T-helper 2 cell (primary cell): ENCODE results near the gene ZNF79.

ENCODE experiments used
- DNase-seq, 5 experiments: peaks; one replicate each; pipeline versions ENCODE4 v3.0.0 to v3.0.0-alpha.2; 2012 to 2022
- total RNA-seq, 2 donors: gene quantifications; one replicate each; lab custom pipeline; 2026; lab: John Stamatoyannopoulos, UW

The ZNF79 gene
- 9.0 to 10.0 reads per million in 2 donors for total RNA-seq

DNA sequence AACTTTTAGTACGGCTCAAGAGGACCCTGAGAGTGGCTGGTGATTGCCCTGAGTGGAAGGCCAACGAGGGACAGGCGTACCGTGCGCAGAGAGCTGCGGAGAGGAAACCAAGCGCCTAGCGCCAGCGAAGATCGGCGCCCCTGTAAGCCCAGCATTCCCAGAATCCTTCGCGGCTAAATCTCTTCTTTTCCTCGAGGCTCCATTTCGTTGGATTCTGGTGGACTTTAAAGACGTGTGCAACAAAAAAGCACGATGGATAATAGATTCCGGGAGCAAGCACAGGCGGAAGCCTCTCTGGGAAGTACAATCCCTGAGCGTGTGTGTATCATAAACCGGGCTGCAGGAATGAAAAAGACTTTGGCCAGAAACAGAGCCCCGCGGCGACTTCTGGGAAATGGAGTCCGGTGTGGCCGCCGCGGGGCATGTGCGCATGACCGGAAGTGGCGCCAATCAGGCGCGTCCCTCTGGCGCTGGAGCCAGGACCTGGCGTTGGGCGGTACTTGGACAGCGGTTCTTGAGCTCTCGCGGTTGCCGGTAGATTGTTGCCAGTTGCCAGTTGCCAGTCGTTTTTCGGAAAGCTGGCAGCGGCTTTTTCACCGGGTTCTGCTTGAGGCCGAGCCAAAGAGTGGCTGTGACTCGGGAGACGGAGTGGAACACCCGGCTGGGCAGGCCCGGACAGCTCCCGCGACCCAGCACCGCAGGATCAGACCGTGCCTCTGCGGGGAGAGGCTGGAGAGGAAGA is at the start of gene ZNF79:
ZNF79 (plus strand) TSS at position 449 of the 742 bp plus-strand sequence. CDS start 406 bp downstream, outside the sequence.
- DNase-seq, result peak; percentile 84 to 95 (median 86)

DNA sequence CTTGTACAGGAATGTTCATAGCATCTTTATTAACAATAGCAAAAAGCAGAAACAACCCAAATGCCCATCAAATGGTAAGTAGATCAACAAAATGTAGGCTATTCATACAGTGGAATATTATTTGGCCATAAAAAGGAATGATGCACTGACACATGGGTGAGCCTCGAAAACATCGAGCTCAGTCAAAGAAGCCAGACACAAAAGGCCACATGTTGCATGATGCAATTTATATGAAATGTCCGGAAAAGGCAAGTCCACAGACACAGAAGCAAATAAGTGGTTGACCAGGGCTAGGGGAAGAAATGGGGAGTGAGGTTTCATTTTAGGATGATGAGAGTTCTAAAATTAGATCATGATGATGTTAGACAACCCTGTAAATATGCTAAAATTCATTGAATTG is 43.7 kb upstream of the ZNF79 start:
- DNase-seq, result no peak

DNA sequence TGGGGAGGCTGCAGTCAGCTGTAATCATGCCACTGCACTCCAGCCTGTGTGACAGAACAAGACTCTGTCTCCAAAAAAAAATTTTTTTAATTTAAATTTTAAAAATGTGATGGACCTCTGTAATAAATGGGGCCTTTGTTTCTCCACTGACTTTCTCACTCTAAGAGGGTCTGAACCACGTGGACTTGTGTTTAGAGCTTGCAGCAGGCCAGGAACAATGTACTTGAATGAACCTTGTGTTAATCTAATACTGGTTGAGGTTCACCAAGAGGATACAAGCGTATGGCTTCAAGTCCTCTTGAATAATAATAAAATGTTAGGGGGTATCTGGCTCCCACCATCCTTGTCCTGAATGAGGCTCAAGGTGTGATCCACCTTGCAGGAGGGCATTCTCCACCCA is 41.6 kb upstream of the ZNF79 start:
- no peak for DNase-seq

DNA sequence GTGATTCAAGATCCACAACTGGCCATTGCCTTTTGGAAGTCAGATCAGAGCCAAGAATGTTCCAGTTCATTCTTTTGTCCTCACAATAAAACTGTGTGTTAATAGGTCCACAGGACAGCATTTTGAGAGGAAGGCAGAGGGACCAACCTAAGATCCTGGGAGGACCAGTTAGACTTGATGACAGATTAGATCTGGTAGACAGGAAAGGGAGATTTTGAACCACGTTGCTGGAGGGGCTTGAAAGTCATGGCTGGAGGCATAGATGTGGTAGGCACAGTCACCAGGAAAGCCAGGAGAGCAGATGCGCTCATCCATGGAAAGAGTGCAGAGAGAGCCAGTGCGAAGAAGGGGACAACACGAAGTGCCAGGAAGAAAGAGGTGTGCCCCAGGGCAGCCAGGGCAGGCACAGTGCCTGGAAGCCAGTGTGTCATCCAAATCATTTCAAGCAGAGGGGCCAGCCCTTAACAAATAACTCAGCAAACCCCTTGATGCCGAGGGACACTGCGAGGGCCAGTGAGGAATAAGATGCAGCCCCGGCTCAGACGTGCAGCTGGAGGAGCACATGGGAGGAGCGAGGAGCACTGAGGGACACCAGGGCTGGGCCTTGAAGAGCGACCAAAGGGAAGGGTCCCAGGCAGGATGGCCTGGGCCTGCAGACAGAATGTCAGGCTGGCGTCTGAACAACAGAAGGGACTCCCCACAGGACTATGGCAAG is 40.0 kb upstream of the ZNF79 start:
- no peak for DNase-seq

DNA sequence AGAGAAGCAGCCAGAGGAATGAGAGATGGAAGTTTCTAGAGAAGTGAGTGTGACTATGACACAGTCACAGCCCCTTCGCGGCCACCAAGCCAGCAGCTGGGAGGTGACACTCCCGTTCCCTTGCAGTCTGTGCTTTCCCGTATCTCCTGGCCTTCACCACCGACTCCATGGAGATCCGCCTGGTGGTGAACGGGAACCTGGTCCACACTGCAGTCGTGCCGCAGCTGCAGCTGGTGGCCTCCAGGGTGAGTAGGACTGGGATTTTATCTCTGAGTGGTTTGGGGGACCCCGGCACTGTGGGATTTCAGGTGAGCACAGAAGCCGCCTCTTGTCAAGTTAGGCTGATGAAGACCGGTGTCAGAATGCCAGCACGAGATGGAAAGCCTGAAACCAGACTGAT is 39.3 kb upstream of the ZNF79 start:
- no peak for DNase-seq

DNA sequence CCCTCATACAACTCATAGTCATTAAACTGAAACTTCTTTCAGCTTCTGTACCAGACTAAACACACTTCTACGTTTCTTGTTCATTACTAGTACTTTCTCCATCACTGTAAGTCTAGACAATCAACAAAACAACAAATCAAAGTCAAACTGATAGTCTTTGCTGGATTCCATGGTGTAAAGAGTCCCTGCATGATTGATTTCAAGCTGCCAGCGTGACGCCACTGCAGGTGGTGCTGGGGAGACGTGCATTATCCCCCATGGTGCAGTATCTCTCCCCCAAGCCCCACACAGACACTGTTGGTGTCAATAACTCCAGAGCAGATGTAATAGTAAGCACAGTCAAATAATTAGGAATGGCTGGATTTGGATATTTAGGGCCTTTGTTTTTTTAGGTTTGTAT is 37.9 kb upstream of the ZNF79 start:
- no peak for DNase-seq

DNA sequence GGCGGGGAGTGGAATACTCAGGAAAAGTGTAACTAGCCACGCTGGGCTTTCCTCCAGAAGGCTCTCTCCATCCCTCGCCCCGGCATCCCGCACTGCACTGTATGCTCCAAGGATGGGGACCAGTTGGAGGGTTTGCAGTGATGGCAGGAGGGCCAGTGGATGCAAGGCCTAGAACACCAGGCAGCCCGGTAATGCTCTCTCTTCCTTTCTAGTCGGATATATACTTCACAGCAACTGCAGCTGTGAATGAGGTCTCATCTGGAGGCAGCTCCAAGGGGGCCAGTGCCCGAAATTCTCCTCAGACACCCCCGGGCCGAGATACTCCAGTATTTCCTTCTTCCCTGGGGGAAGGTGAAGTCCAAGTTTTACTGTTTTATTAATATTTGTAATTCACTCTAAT is 37.2 kb upstream of the ZNF79 start:
- DNase-seq, result no peak

DNA sequence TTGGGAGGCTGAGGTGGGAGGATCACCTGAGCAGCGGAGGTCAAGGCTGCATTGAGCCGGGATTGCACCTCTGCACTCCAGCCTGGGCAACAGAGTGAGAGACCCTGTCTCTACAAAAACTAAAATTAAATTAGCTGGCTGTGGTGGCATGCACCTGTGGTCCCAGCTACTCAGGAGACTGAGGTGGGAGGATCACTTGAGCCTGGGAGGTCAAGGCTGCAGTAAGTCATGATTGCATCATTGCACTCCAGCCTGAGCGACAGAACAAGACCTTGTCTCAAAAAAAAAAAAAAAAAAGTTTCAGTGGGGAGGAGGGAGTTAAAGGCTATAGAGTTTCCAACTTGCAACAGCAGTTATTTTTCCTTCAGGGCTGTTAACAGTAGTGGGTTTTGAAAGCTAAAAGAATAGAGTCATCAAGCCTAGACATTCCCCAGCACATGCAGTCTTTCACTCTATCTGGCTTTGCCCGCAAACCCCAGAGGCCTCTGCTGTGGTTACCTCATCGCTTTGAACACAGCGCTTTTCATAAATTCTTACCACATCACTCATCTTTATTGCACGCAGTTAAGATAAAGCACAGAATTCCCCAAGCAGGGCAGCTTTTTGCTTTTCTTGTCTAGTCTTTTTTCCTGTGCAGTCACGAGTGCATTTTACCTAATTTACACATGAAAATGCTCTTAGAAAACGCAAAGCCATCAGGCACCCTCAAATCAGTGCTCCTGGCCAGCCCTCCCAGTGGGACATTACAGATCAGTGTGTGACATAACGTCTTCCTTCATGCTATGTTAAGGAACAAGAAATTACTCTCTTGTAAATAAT is 35.9 kb upstream of the ZNF79 start:
- peak; percentile 63 to 94 (median 82) for DNase-seq

DNA sequence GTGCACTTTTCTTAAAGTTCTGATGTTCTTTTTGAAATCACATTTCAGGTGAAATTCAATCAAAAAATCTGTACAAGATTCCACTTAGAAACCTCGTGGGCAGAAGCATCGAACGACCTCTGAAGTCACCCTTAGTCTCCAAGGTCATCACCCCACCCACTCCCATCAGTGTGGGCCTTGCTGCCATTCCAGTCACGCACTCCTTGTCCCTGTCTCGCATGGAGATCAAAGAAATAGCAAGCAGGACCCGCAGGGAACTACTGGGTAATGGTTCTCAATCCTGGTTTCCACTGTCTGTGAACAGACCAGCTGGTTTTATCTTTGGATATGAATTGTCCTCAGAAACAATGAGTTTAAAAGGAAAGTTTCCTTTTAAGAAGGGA is 35.3 kb upstream of the ZNF79 start:
- no peak for DNase-seq

DNA sequence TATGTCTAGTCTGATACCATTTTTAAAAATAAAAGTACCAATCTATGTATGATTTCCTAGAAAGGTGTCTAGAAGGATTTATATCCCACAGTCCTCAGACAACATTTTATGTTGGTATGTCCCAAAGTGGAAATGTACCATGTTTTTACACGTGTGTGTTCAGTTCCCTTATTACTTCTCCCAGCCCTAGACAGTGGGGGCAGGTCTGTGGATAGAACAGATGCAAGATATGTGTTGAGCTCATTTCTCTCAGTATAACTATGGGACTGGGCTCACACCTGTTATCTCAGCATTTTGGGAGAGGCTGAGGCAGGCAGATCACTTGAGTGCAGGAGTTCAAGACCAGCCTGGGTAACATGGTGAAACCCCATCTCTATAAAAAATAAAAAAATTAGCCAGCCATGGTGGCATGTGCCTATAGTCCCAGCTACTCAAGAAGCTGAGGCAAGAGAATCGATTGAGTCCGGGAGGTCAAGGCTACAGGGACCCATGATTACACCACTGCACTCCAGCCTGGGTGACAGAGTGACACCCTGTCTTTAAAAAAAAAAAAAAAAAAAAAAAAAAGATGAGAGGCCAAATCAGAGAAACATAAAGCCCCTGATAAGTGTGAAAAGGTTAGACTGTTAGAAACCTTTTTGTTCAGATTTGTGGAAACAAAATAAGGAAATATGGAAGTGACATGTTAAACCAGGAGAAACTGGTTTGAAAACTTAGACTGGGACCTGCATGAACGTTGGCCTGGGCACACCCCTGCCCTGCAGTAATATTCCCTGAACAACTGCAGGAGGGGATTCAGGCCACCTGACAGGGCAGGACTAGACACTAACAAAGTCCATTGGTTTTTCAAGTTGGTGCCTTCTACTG is 34.6 kb upstream of the ZNF79 start:
- DNase-seq, result no peak

DNA sequence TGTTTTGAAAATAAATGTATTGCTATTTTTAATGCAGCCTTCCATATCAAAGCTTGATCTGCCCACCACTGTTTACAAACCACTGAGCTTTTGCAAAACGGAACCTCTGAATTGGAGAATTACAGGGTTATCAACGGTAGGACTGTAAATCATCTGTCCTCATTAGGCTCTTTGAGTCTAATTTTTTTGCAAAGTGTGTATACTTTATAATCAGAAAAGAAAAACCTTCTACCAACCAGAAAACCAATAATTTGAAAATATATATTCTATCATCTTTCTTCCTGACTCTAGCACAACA is 34.0 kb upstream of the ZNF79 start:
- peak in 1 of 5 experiments; percentile 55 for DNase-seq

DNA sequence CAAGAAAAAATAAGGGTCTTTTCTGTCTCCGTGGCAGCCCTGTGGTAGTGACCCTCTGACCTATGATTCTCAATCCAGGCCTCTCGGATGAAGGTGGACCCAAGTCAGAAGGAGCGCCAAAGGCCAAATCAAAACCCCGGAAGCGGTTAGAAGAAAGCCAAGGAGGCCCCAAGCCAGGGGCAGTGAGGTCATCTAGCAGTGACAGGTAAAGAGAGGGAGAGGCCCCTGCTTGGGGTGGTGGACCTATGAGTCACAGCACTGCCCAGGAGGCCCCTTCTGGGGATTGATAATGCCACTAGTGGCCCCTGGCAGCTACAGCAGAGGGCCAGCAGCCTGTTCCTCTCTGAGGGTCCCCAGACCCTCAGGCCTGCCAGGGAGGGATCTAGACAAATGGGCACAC is 33.6 kb upstream of the ZNF79 start:
- DNase-seq, result peak in 1 of 5 experiments; percentile 23

DNA sequence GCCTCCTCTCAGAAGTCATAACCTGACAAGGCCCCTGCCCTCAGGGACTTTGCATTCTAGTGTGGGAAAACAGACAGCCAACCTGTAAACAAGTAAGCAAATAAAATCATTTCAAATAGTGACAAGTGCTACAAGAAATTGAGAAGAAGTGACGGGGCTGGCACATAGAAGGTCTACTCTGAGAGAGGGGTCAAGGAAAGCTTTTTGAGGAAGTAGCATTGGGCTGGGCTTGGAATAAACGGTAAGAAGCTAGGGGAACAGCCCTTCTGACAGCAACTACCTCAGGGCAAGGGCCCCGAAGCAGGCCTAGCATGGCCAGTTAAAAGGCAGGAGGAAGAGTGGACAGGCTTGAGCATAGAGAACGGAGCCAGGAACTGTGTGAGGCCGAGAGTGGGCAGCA is 32.0 kb upstream of the ZNF79 start:
- no peak for DNase-seq

DNA sequence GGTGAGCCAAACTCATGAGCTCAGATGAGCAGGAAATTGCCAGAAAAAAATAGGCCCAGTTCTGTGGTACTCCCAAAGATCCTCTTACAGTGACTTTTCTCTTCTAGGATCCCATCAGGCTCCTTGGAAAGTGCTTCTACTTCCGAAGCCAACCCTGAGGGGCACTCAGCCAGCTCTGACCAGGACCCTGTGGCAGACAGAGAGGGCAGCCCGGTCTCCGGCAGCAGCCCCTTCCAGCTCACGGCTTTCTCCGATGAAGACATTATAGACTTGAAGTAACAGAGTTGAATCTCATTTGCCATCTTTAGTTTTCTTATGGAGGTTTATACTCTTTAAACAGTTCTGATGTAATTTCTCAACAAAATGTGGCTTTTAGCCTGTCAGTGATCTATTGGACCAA is 31.2 kb upstream of the ZNF79 start:
- no peak for DNase-seq

DNA sequence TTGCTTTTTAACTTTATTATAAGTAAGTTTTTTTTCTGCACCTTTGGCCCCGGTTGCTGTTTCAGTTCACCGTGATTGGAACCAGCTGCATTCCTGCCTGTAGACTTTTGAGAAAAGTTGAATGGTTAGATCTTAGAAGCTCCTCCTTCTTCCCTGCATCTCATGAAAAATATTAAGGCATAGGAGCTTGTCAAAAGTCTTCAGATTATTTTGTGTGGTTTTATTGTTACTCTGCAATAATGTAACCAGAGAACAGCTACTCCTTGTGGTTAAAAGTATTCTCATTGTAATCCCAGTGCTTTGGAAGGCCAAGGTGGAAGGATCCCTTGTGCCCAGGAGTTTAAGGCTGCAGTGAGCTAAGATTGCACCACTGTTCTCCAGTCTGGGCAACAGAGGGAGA is 30.5 kb upstream of the ZNF79 start:
- DNase-seq, result no peak

DNA sequence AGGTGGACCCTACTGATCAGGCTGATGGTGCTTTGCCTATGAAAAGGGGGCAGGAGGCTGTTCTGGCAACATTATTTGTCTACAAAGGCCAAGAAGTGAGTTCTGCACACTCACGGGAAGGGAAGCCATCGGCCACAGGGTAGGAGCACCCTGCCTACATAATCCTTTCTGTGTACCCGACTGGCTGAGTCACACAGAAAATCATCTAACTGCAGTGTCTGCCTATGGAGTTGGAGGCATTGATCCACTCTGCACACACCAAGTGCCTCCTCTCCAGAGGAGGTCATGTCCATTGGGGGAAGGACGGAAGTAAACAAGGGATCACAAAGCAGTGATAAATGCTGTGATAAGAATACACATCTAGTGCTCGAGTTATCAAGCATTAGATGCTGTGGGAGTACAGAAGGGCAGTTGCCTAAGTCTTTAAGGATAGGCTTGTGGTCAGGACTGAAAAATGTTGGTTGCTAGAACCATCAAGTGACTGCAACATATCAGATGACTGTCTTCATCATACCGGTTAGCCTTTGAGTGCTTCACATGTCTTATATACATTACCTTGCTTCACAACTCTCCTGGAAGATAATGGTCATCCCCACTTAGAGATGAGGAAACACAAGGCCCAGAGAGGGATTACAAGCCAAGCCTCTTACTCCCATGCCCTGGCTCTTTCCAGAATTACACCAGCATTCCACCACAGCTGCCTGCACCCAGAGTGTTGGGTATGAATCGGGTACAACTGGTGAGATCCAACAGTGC is 28.5 kb upstream of the ZNF79 start:
- no peak for DNase-seq

DNA sequence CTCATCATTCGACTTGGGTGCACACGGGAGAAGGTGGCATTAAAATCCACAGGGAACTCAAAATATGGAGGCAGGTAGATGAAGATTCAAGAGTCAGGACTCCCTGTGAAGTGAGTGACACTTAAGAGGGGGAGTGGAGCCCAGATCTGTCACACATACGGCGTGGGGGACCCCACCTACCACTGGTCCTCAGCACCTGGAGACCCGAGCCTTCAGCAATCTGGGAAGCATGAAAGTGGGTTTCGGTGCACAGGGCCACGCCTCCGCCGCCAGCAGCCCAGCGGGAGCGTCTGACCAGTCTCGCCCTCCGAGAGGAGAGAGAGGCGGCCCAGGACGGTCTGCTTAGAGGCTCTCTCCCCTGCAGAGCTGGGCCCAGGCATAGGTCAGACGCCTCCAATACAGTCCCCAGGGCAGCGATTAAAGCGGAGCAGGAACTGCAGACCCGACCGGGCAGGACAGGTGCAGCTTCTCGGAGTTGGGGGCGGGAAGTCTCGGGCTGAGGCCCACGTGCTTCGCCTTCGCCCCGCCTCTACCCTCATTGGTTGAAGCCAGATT is 27.9 kb upstream of the ZNF79 start:
- no peak for DNase-seq

DNA sequence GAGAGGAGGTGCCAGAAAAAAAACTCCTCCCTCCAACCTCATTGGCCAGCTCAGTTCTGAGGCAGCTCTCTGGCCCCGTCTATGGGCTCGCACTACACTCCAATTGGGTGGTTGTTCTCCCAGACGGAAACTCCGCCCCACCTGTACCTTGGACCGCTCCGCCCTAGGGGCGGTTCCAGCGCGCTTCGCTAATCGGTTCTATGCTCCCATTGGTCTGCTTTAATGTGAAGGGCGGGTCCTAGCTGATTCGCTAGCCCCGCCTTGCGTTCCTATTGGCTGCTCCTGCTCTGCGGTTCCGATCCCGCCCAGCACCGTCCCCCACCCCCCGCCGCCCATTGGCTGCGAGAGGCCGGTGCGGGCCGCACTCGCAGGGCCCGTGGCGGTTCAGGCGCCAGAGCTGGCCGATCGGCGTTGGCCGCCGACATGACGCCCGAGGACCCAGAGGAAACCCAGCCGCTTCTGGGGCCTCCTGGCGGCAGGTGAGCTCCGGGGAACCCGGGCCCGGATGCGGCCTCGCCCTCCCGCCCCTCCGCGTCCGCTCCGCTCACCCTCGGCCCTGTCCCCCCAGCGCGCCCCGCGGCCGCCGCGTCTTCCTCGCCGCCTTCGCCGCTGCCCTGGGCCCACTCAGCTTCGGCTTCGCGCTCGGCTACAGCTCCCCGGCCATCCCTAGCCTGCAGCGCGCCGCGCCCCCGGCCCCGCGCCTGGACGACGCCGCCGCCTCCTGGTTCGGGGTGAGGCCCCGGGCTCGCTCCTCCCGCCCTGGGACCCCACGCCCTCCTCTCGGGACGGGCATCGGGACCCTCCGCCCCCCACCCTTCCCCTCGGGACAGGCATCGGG is 27.2 kb upstream of the ZNF79 start, which contains the start of gene SLC2A8:
SLC2A8 (plus strand) TSS at position 362 of the 838 bp plus-strand sequence; CDS start at position 424, 62 bp downstream.
- DNase-seq, result peak; percentile 78 to 99 (median 90)

DNA sequence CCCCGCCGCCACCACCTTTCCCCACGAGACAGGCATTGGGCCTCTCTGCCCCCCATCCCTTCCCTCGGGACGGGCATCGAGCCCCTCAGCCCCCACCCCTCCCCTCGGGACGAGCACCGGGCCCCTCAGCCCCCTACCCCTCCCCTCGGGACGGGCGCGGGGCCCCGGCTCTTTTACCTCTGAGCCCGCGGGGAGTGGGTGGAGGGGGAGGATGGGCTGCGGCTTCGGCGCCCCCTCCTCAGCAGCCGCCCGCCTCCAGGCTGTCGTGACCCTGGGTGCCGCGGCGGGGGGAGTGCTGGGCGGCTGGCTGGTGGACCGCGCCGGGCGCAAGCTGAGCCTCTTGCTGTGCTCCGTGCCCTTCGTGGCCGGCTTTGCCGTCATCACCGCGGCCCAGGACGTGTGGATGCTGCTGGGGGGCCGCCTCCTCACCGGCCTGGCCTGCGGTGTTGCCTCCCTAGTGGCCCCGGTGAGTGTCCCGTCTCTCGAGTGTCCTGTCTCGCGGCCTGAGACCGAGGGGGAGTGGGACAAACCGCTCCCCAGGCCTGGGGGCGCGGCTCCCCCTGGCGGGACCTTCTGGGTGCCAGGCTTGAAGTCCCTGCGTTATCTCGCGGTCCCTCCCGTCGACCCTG is 26.4 kb upstream of the ZNF79 start:
- DNase-seq, result peak in 2 of 5 experiments; percentile 19 to 42

DNA sequence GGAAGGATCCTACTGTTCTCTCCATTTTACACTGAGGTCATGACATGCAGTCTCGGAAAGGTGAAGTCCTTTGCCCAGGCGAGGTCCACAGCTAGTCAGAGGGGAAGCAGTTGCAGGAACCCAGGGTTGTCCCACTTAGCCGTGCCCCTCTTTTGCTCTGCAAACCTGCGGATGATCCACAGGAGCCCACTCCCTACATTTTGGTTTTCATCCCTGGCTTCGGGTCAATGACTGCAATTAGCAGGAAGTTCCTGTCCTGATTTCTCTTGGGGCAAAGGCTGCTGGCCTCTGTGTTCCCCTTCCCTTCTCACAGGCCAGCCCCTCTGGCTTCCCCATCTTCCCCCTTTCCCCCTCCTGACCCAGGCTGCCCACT is 25.9 kb upstream of the ZNF79 start:
- no peak for DNase-seq
